ENCODE results near the gene RPL15. TPM values are rescaled to one million over a fixed set of nuclear protein-coding genes. Genes with fewer than 3 reads are reported as not detected.

Gene RPL15
- total and polyA plus RNA-seq, 2 of the 8 experiments (the other 6 are each of a cell fraction or from before 2014, with no cell fraction given), result 2,819 to 6,473 TPM

GRCh38 chr3:23945913-23946687, 29.2 kb downstream of the RPL15 start (continued):
- no peak for TF ChIP-seq CHD7 (IDR thresholded peaks at IDR 0.05; ENCODE audit: insufficient replicate concordance, low read length)
- no peak for TF ChIP-seq RFX5 (IDR thresholded peaks at IDR 0.05; ENCODE audit: borderline replicate concordance, low read depth, low read length)
- TF ChIP-seq SP4 (IDR thresholded peaks at IDR 0.05; ENCODE audit: low read length), result 0 out of 2 replicates have a peak, but pooled peaks have one; percentile 58
- peak; percentile 94 for TF ChIP-seq ATF2 (IDR thresholded peaks at IDR 0.05; ENCODE audit: low read length)
- peak; percentile 47 for TF ChIP-seq TAF1 (IDR thresholded peaks at IDR 0.05; ENCODE audit: low read depth, low read length)
- peak; percentile 51 for TF ChIP-seq TBP (IDR thresholded peaks at IDR 0.05; ENCODE audit: low read depth, low read length)
- TF ChIP-seq TEAD4 (IDR thresholded peaks at IDR 0.05; ENCODE audit: low read depth, low read length), result peak; percentile 85
- no peak for TF ChIP-seq CHD2 (IDR thresholded peaks at IDR 0.05; ENCODE audit: low read length)

All from H1 (cell line).